Hepatocyte (in vitro differentiated cells): ENCODE measurements around the gene TPRA1. TPM values are rescaled to one million over a fixed set of nuclear protein-coding genes. Genes with fewer than 3 reads are reported as not detected.

Experiments
- DNase-seq: peaks from one replicate; pipeline ENCODE4 v3.0.0-alpha.2; 2016; ENCODE audit warnings: low spot score
- H2AFZ ChIP-seq: fragments of 200-600 bp; sonication (generic); 2 replicates; pipeline ENCODE4 v1.6.0; 2016; ENCODE audit warnings: antibody characterized with exemption, mild to moderate bottlenecking
- H3K27ac ChIP-seq: fragments of 200-600 bp; sonication (generic); 2 replicates; pipeline ENCODE4 v1.5.1; 2016; ENCODE audit warnings: mild to moderate bottlenecking
- H3K27me3 ChIP-seq: fragments of 200-600 bp; sonication (generic); 2 replicates; pipeline ENCODE4 v1.6.1; 2016
- H3K36me3 ChIP-seq: fragments of 200-600 bp; sonication (generic); replicated peaks from 2 replicates; pipeline ENCODE4 v1.5.1; 2016; ENCODE audit warnings: low read depth; ENCODE audit not compliant: insufficient read depth
- H3K4me1 ChIP-seq: fragments of 200-600 bp; sonication (generic); 2 replicates; pipeline ENCODE4 v1.5.1; 2016; ENCODE audit warnings: mild to moderate bottlenecking, moderate library complexity; ENCODE audit not compliant: insufficient read depth
- H3K4me2 ChIP-seq: fragments of 200-600 bp; sonication (generic); 2 replicates; pipeline ENCODE4 v1.6.0; 2016
- H3K4me3 ChIP-seq: fragments of 200-600 bp; sonication (generic); 2 replicates; pipeline ENCODE4 v1.5.1; 2016; ENCODE audit warnings: mild to moderate bottlenecking
- H3K79me2 ChIP-seq: fragments of 200-600 bp; sonication (generic); 2 replicates; pipeline ENCODE4 v1.6.0; 2017; ENCODE audit warnings: mild to moderate bottlenecking
- H3K9me2 ChIP-seq: fragments of 200-600 bp; sonication (generic); replicated peaks from 2 replicates; pipeline ENCODE4 v1.6.0; 2017; ENCODE audit warnings: mild to moderate bottlenecking; ENCODE audit not compliant: insufficient read depth
- H3K9me3 ChIP-seq: fragments of 200-600 bp; sonication (generic); 2 replicates; pipeline ENCODE4 v1.5.1; 2016; ENCODE audit warnings: low read depth, mild to moderate bottlenecking
- H4K20me1 ChIP-seq: fragments of 200-600 bp; sonication (generic); 2 replicates; pipeline ENCODE4 v1.6.0; 2016; ENCODE audit warnings: mild to moderate bottlenecking; ENCODE audit not compliant: insufficient read depth, poor library complexity, severe bottlenecking
- EZH2 ChIP-seq: fragments of 200-600 bp; sonication (generic); IDR thresholded peaks from 2 replicates; pipeline ENCODE4 v1.6.1; 2016; ENCODE audit warnings: antibody characterized with exemption, mild to moderate bottlenecking, borderline replicate concordance
- EZH2phosphoT487 ChIP-seq: fragments of 200-600 bp; sonication (generic); IDR thresholded peaks from one replicate; pipeline ENCODE4 v1.6.1; 2018; ENCODE audit warnings: antibody characterized with exemption, mild to moderate bottlenecking, low read depth, moderate library complexity; ENCODE audit not compliant: unreplicated experiment, severe bottlenecking
- WGBS: methylation state at CpG from one replicate; pipeline ENCODE4 v1.1.6; 2016; ENCODE audit warnings: low lambda C conversion rate; ENCODE audit errors: missing lambda C conversion rate; 5-methylcytosine and 5-hydroxymethylcytosine counted together
- polyA plus RNA-seq: library from polyadenylated mRNA; unstranded; fragments of >200 nt; fragmentation: Nextera tagmentation; extraction: Ambion mirVana; gene quantifications from 2 replicates; pipeline ENCODE4 v1.2.1, GENCODE V29; 2016
- total RNA-seq: library from RNA; depleted of rRNA; stranded (reverse); fragments of >200 nt; gene quantifications from 2 replicates; pipeline ENCODE4 v1.2.3, GENCODE V29; 2014
- TF ChIP-seq, protein P1 (sequence below): fragments of 200-600 bp; sonication (generic); IDR thresholded peaks from 2 replicates; pipeline ENCODE4 v1.5.1; 2016; ENCODE audit warnings: antibody characterized with exemption, mild to moderate bottlenecking; ENCODE audit not compliant: poor library complexity

Gene TPRA1
- total and polyA plus RNA-seq, 2 experiments from 2014 or later = 41.0 to 57.2 TPM

DNA sequence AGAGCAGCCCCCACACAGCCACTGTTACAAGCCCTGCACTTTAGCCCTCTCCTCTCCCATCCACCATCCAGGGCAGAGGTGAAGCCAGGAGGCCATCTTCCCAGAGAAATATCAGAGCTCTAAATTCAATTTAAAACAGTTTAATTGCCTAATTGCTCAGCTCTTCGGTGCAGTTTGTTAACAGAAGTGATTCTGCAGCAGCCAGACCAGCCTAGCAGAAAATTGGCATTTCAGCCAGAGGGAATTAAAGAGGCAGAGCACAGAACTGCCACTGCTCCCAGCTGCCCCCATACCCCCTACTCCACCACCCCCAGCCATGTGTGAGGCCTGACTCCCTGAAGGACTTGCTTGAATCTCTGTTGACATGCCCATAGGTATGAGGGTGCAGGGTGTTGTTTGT, 38.5 kb downstream of the TPRA1 start:
- Histone ChIP-seq H3K4me2 (no peak overlapping the region), H4K20me1 (no peaks in the 10 kb centered on the region), H3K4me3 (no peak overlapping the region), H2AFZ (no peak overlapping the region), H3K27me3 (no peaks in the 10 kb centered on the region), H3K9me2 (no peaks in the 10 kb centered on the region), H3K4me1 (peaks cover 4% of the 10 kb centered on the region), H3K27ac (no peak overlapping the region), H3K79me2 (no peaks in the 10 kb centered on the region), H3K9me3 (no peaks in the 10 kb centered on the region), H3K36me3 (no peaks in the 10 kb centered on the region)
- WGBS = 42% methylated on average over 1 of the region's 1 CpG
- DNase-seq = no peak
- TF ChIP-seq EZH2phosphoT487 (no peak), EZH2 (no peak)
- TF ChIP-seq, protein P1, sequence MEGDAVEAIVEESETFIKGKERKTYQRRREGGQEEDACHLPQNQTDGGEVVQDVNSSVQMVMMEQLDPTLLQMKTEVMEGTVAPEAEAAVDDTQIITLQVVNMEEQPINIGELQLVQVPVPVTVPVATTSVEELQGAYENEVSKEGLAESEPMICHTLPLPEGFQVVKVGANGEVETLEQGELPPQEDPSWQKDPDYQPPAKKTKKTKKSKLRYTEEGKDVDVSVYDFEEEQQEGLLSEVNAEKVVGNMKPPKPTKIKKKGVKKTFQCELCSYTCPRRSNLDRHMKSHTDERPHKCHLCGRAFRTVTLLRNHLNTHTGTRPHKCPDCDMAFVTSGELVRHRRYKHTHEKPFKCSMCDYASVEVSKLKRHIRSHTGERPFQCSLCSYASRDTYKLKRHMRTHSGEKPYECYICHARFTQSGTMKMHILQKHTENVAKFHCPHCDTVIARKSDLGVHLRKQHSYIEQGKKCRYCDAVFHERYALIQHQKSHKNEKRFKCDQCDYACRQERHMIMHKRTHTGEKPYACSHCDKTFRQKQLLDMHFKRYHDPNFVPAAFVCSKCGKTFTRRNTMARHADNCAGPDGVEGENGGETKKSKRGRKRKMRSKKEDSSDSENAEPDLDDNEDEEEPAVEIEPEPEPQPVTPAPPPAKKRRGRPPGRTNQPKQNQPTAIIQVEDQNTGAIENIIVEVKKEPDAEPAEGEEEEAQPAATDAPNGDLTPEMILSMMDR = no peak

DNA sequence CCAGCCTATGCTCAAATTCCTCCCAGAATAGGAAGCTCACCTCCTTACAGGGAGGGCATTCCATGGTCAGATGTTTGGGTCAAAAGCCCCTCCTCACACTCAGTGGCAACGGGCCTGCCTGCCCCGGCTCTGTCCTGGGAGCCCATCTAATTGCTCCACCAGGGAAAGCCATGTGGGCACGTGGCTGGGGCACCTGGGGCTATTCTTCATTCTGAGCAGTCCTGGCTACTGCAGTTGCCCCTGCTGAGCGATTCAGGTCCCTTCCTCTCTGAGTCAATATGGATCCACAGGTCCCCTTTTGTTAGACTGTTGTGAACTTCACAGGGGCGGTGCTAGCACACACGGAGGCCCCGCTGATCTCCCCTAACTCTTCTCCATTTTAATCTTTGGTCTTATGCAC, 39.4 kb downstream of the TPRA1 start:
- H3K79me2 ChIP-seq = no peaks in the 10 kb centered on the region
- DNase-seq = no peak
- H3K4me2 ChIP-seq = no peak overlapping the region
- H3K4me3 ChIP-seq = no peak overlapping the region
- H3K36me3 ChIP-seq = no peaks in the 10 kb centered on the region
- no peaks in the 10 kb centered on the region for H3K9me2 ChIP-seq
- no peaks in the 10 kb centered on the region for H3K9me3 ChIP-seq
- H3K27me3 ChIP-seq = no peaks in the 10 kb centered on the region
- no peak overlapping the region for H3K27ac ChIP-seq
- TF ChIP-seq EZH2 (no peak), EZH2phosphoT487 (no peak)
- TF ChIP-seq, protein P1 = no peak
- H2AFZ ChIP-seq = no peak overlapping the region
- no peaks in the 10 kb centered on the region for H4K20me1 ChIP-seq
- 72% methylated on average over 7 of the region's 7 CpGs for WGBS
- peaks cover 5% of the 10 kb centered on the region for H3K4me1 ChIP-seq

DNA sequence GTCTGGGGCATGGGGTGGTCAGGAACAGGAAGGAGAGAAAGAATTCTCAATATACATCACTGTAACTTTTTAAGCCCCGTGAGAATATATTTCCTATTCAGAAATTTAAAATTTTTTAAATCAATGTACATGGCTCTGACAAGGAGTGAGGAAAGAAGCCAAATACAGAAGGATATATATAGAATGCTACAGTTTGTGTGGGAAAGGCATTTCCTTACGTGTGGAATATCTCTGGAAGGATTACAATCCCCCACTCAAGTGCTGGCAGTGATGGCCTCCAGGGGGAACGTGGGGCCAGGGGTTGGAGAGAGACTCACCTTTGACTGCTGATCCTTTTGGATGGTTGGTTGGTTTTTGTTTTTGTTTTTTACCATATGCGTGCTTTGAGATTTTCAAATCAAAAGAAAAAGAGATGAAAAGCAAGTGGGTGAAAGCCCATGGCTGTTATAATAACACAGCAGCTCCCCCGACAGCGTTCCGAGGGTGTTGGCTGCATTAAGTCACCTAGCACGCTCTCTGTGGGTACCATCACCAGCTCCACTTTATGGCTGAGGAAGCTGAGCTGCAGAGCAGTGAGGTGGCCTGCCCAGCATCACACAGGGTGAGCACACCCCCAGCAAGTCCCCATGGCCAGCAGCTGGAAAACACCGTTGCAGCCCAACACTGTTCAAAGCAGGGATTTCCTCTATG, 39.9 kb downstream of the TPRA1 start:
- Histone ChIP-seq H4K20me1 (no peaks in the 10 kb centered on the region), H3K4me3 (no peak overlapping the region), H3K4me1 (peaks cover 5% of the 10 kb centered on the region), H3K27ac (no peak overlapping the region), H3K79me2 (no peaks in the 10 kb centered on the region), H3K36me3 (no peaks in the 10 kb centered on the region), H3K4me2 (no peak overlapping the region), H2AFZ (no peak overlapping the region), H3K27me3 (no peaks in the 10 kb centered on the region), H3K9me3 (no peaks in the 10 kb centered on the region), H3K9me2 (no peaks in the 10 kb centered on the region)
- DNase-seq = no peak
- 78% methylated on average over 9 of the region's 9 CpGs for WGBS
- TF ChIP-seq, protein P1 = no peak
- TF ChIP-seq EZH2 (no peak), EZH2phosphoT487 (no peak)
